H1 (cell line): Measurements from ENCODE around the gene AGBL4.

Experiments used
- CREB1 ChIP-seq: IDR thresholded peaks from 2 replicates; pipeline ENCODE4 v1.6.1; 2012; ENCODE audit warnings: inconsistent platforms
- EP300 ChIP-seq, 2 experiments: IDR thresholded peaks; 1 replicate in 1 of 2; 2 replicates in 1 of 2; pipeline ENCODE4 v1.6.1; 2011 to 2012; ENCODE audit warnings: low read depth in 2 of 2, low read length in 2 of 2, mild to moderate bottlenecking in 2 of 2, borderline replicate concordance in 1 of 2, inconsistent platforms in 1 of 2, moderate library complexity in 1 of 2
- EZH2 ChIP-seq: fragments of 200-600 bp; sonication (generic); IDR thresholded peaks from 2 replicates; pipeline ENCODE4 v1.7.1; 2012; ENCODE audit warnings: low read depth, mild to moderate bottlenecking, moderate library complexity, low read length, inconsistent platforms; ENCODE audit not compliant: severe bottlenecking
- GTF2F1 ChIP-seq: IDR thresholded peaks from 2 replicates; pipeline ENCODE4 v1.6.1; 2012; ENCODE audit warnings: low read depth, low read length, improper control_type of control experiment, borderline replicate concordance
- KDM5A ChIP-seq: fragments of 200-600 bp; IDR thresholded peaks from 2 replicates; pipeline ENCODE4 v1.7.1; 2012; ENCODE audit warnings: mild to moderate bottlenecking, low read length, inconsistent platforms, mixed read lengths
- RAD21 ChIP-seq, 2 experiments: IDR thresholded peaks in 1 of 2; conservative IDR thresholded peaks in 1 of 2; 2 replicates each; pipeline ENCODE4 v1.6.1; 2011; ENCODE audit warnings: low read depth in 2 of 2, low read length in 2 of 2, improper control_type of control experiment in 1 of 2, inconsistent platforms in 1 of 2, mild to moderate bottlenecking in 1 of 2, moderate library complexity in 1 of 2
- TAF1 ChIP-seq: IDR thresholded peaks from 2 replicates; pipeline ENCODE4 v1.6.1; 2011; ENCODE audit warnings: mild to moderate bottlenecking, low read depth, low read length
- TEAD4 ChIP-seq: IDR thresholded peaks from 2 replicates; pipeline ENCODE4 v1.6.1; 2012; ENCODE audit warnings: low read depth, low read length, inconsistent platforms, mixed read lengths
- YY1 ChIP-seq: IDR thresholded peaks from 2 replicates; pipeline ENCODE4 v1.6.1; 2011; ENCODE audit warnings: low read depth, mild to moderate bottlenecking, low read length
- TF ChIP-seq, protein P1 (sequence below), 3 experiments: IDR thresholded peaks; 1 replicate in 2 of 3; 2 replicates in 1 of 3; pipeline versions ENCODE4 v1.5.1 to v1.6.1; 2011; ENCODE audit warnings: low read length in 3 of 3, mild to moderate bottlenecking in 3 of 3, inconsistent platforms in 2 of 3, low read depth in 1 of 3, moderate library complexity in 1 of 3; ENCODE audit not compliant: insufficient read depth in 1 of 3; ENCODE audit errors: control extremely low read depth in 1 of 3

DNA sequence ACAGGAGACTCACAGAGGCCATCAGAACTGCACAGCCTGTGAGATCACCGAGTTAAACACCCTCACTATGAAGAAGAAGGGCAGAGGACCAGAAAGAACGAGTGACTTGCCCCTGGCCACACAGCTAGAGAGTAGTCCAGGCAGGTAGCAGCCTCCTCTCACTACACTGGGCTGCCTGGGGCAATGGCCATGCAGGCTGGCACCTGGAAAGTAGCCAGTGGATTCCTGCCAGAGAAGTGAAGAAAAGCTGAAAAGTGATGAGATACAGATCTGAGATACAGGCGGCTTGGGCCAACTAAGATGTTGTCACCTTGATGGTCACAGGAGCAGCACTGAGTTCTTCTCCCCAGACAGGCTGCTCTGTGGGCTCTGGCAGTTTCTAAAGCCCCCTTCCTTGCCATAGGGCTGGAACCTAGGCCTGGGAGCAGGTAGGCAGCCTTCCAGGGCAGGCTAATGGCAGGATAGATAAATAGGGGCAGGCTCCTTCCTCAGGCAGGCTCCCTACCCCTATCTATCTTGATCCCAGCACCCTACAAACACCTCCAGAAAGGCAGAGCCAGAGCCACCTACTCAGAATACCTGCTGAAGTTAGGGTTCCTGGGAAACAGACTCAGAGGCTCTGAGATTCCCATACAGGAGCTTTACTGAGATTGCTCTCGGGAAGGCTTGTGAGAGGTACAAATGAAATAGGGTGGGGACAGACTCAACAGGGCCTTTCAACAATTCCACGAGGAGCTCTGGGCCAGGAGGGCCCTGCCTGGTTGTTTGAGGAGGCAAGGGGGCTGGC lies 1353.3 kb downstream of the AGBL4 start:
- TF ChIP-seq CREB1 = no peak
- no peak for TF ChIP-seq RAD21 (IDR thresholded peaks at IDR 0.05 in 1 of 2, conservative IDR thresholded peaks at IDR 0.05 in 1 of 2; ENCODE audit: low read depth in 2 of 2, low read length in 2 of 2)
- no peak for TF ChIP-seq YY1
- TF ChIP-seq, protein P1, sequence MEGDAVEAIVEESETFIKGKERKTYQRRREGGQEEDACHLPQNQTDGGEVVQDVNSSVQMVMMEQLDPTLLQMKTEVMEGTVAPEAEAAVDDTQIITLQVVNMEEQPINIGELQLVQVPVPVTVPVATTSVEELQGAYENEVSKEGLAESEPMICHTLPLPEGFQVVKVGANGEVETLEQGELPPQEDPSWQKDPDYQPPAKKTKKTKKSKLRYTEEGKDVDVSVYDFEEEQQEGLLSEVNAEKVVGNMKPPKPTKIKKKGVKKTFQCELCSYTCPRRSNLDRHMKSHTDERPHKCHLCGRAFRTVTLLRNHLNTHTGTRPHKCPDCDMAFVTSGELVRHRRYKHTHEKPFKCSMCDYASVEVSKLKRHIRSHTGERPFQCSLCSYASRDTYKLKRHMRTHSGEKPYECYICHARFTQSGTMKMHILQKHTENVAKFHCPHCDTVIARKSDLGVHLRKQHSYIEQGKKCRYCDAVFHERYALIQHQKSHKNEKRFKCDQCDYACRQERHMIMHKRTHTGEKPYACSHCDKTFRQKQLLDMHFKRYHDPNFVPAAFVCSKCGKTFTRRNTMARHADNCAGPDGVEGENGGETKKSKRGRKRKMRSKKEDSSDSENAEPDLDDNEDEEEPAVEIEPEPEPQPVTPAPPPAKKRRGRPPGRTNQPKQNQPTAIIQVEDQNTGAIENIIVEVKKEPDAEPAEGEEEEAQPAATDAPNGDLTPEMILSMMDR (IDR thresholded peaks at IDR 0.05; ENCODE audit: control extremely low read depth in 1 of 3, insufficient read depth in 1 of 3, low read depth in 1 of 3, low read length in 3 of 3) = no peak
- no peak for TF ChIP-seq TAF1
- TF ChIP-seq KDM5A = no peak
- TF ChIP-seq EZH2 = no peak
- no peak for TF ChIP-seq GTF2F1
- no peak for TF ChIP-seq TEAD4
- no peak for TF ChIP-seq EP300 (IDR thresholded peaks at IDR 0.05; ENCODE audit: borderline replicate concordance in 1 of 2, low read depth in 2 of 2, low read length in 2 of 2)
